Hematopoietic multipotent progenitor cell treated with erythropoietin and hydrocortisone succinate and interleukin-3 and kit ligand, for 17 days (in vitro differentiated cells): ENCODE results near the gene KATNIP.

Experiments
- DNase-seq: peaks from one replicate; pipeline ENCODE4 v3.0.0-alpha.2; 2015; ENCODE audit warnings: low spot score

Gene KATNIP

GRCh38 chr16:27549746-27550581 lies at the start of gene KATNIP, which contains the start of gene GTF3C1:
Gene KATNIP (plus strand): TSS chr16:27550144. CDS start chr16:27550171, 27 bp downstream.
Gene GTF3C1 (minus strand): TSS chr16:27549913. CDS start chr16:27549890, 23 bp downstream.
- peak; percentile 100 for DNase-seq

GRCh38 chr16:27500801-27501200 lies 49.1 kb upstream of the KATNIP start:
- DNase-seq, result no peak

- no peak for DNase-seq
These were observed 46.3 kb upstream of the KATNIP start for GRCh38 chr16:27503662-27504061.

- DNase-seq, result no peak
These were observed 44.4 kb upstream of the KATNIP start for GRCh38 chr16:27505297-27506236.

- DNase-seq, result no peak
These were observed 43.2 kb upstream of the KATNIP start for GRCh38 chr16:27506771-27507170.

- no peak for DNase-seq
These were observed 41.5 kb upstream of the KATNIP start for GRCh38 chr16:27508476-27508875.

GRCh38 chr16:27511657-27512448 lies 38.1 kb upstream of the KATNIP start:
- no peak for DNase-seq

GRCh38 chr16:27514806-27515205 lies 35.1 kb upstream of the KATNIP start:
- DNase-seq, result no peak

GRCh38 chr16:27515874-27516353 lies 34.0 kb upstream of the KATNIP start:
- DNase-seq, result no peak

GRCh38 chr16:27516365-27516764 lies 33.6 kb upstream of the KATNIP start:
- DNase-seq, result no peak

GRCh38 chr16:27517664-27518063 lies 32.3 kb upstream of the KATNIP start:
- DNase-seq, result no peak

GRCh38 chr16:27518226-27518625 lies 31.7 kb upstream of the KATNIP start:
- no peak for DNase-seq

GRCh38 chr16:27520982-27521673 lies 28.8 kb upstream of the KATNIP start:
- DNase-seq, result no peak

- DNase-seq, result no peak
These were observed 27.7 kb upstream of the KATNIP start for GRCh38 chr16:27522173-27522707.

- DNase-seq, result peak; percentile 26
These were observed 23.8 kb upstream of the KATNIP start for GRCh38 chr16:27526180-27526579.

- DNase-seq, result no peak
These were observed 21.6 kb upstream of the KATNIP start for GRCh38 chr16:27528294-27528693.

GRCh38 chr16:27529962-27530361 lies 20.0 kb upstream of the KATNIP start:
- no peak for DNase-seq

- no peak for DNase-seq
These were observed 18.8 kb upstream of the KATNIP start for GRCh38 chr16:27531186-27531585.

GRCh38 chr16:27531826-27532800 lies 17.8 kb upstream of the KATNIP start:
- no peak for DNase-seq

GRCh38 chr16:27534256-27534655 lies 15.7 kb upstream of the KATNIP start:
- DNase-seq, result no peak
